ENCODE results near the gene CAMKK2. TPM values are rescaled to one million over a fixed set of nuclear protein-coding genes. Genes with fewer than 3 reads are reported as not detected.

The CAMKK2 gene
- total and polyA plus RNA-seq, 2 of the 4 experiments (the other 2 are of a cell fraction) = 15.2 to 24.7 TPM

DNA sequence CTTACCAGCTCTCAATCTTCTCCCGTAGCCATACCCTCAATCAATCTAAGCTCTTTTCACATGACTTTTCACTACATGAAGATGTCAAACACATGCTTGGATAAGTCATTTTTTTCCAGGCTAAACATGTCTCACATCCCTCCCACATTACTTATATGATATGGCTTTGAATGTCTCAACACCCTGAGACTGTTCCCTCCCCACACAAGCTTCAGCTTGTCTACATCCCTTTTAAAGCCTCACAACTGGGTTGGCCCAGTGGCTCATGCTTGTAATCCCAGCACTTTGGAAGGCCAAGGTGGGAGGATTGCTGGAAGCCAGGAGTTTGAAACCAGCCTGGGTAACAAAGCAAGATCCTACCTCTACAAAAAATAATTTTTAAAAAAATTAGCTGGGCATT is 37.2 kb upstream of the CAMKK2 start:
- Histone ChIP-seq H3K27me3 (ENCODE audit: control insufficient read depth, insufficient read depth, low read length) (no peaks in the 10 kb centered on the region), H4K5ac (ENCODE audit: low read depth, low read length) (no peak overlapping the region), H3K79me1 (ENCODE audit: low read depth in 1 of 2, low read length in 2 of 2) (peaks cover 3 to 10% of the 10 kb centered on the region in 2 experiments; a peak in 2 of 4 replicates), H3K4me3 (ENCODE audit: insufficient read depth, low read depth, low read length) (no peak overlapping the region), H4K20me1 (ENCODE audit: insufficient read depth, low read length) (no peaks in the 10 kb centered on the region), H3K18ac (ENCODE audit: low read depth, low read length) (no peak overlapping the region), H2BK15ac (ENCODE audit: low read depth, low read length) (no peak overlapping the region), H3K9ac (ENCODE audit: low read depth, low read length) (no peak overlapping the region), H4K91ac (ENCODE audit: insufficient read depth, low read depth, low read length) (no peak overlapping the region), H2BK120ac (ENCODE audit: low read depth, low read length) (no peak overlapping the region), H3K4me1 (ENCODE audit: control insufficient read depth, insufficient read depth, low read length) (no peaks in the 10 kb centered on the region), H2AK9ac (replicated peaks; ENCODE audit: low read depth, low read length, poor library complexity) (no peak overlapping the region), H4K8ac (ENCODE audit: low read depth in 2 of 2, low read length in 2 of 2) (no peak overlapping the region), H3K9me1 (ENCODE audit: insufficient read depth, low read length) (no peaks in the 10 kb centered on the region), H3K4ac (ENCODE audit: low read depth, low read length) (no peak overlapping the region), H2AFZ (replicated peaks; ENCODE audit: low read length, poor library complexity) (no peak overlapping the region), H3K23ac (ENCODE audit: low read depth, low read length) (no peak overlapping the region), H2BK20ac (ENCODE audit: low read depth, low read length) (no peak overlapping the region), H3K14ac (replicated peaks; ENCODE audit: low read depth, low read length) (no peak overlapping the region), H3K9me3 (ENCODE audit: control insufficient read depth, insufficient read depth, low read length) (no peaks in the 10 kb centered on the region), H3K56ac (ENCODE audit: extremely low read depth, insufficient read depth, low read length) (no peak overlapping the region), H3K27ac (ENCODE audit: insufficient read depth, low read length) (no peak overlapping the region), H3K4me2 (ENCODE audit: low read depth, low read length) (no peak overlapping the region), H2BK5ac (ENCODE audit: low read depth, low read length, poor library complexity, severe bottlenecking) (no peak overlapping the region), H2AK5ac (ENCODE audit: low read depth, low read length) (no peak overlapping the region), H3K36me3 (ENCODE audit: control insufficient read depth, insufficient read depth, low read length) (peaks cover 33% of the 10 kb centered on the region)
- dilution Hi-C loops (cut with HindIII; ENCODE audit: low sequenced_read_pairs, unreplicated experiment) = no loop called here
- ChIA-PET CTCF (interaction anchor here (0.8 to 1.5 kb wide), 2 partner anchors 68 to 99 kb away, joined by 3 read pairs; no protein-coding TSS in a partner anchor), POLR2A (ENCODE audit: unreplicated experiment) (no interaction called here)
- DNase-seq = no peak
- TF ChIP-seq, protein P1, sequence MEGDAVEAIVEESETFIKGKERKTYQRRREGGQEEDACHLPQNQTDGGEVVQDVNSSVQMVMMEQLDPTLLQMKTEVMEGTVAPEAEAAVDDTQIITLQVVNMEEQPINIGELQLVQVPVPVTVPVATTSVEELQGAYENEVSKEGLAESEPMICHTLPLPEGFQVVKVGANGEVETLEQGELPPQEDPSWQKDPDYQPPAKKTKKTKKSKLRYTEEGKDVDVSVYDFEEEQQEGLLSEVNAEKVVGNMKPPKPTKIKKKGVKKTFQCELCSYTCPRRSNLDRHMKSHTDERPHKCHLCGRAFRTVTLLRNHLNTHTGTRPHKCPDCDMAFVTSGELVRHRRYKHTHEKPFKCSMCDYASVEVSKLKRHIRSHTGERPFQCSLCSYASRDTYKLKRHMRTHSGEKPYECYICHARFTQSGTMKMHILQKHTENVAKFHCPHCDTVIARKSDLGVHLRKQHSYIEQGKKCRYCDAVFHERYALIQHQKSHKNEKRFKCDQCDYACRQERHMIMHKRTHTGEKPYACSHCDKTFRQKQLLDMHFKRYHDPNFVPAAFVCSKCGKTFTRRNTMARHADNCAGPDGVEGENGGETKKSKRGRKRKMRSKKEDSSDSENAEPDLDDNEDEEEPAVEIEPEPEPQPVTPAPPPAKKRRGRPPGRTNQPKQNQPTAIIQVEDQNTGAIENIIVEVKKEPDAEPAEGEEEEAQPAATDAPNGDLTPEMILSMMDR (conservative IDR thresholded peaks at IDR 0.05; ENCODE audit: low read depth, low read length) = no peak
- TF ChIP-seq BHLHE40 (IDR thresholded peaks at IDR 0.05; ENCODE audit: low read depth, low read length) (no peak), FOS (IDR thresholded peaks at IDR 0.05; ENCODE audit: low read depth, low read length) (no peak), RFX5 (IDR thresholded peaks at IDR 0.05; ENCODE audit: low read depth, low read length) (no peak), MXI1 (IDR thresholded peaks at IDR 0.05; ENCODE audit: borderline replicate concordance, low read depth, low read length) (no peak), MAZ (IDR thresholded peaks at IDR 0.05; ENCODE audit: borderline replicate concordance, low read depth, low read length) (no peak), SMC3 (IDR thresholded peaks at IDR 0.05; ENCODE audit: low read depth, low read length) (no peak), POLR2A (IDR thresholded peaks at IDR 0.05; ENCODE audit: low read depth, low read length) (no peak), CHD1 (IDR thresholded peaks at IDR 0.05; ENCODE audit: low read depth, low read length) (no peak), CEBPB (IDR thresholded peaks at IDR 0.05; ENCODE audit: low read depth, low read length) (no peak), RCOR1 (IDR thresholded peaks at IDR 0.05; ENCODE audit: insufficient replicate concordance, low read length) (no peak), MAFK (IDR thresholded peaks at IDR 0.05; ENCODE audit: low read depth, low read length) (no peak), NFE2L2 (IDR thresholded peaks at IDR 0.05; ENCODE audit: low read depth, low read length) (no peak), RAD21 (IDR thresholded peaks at IDR 0.05; ENCODE audit: low read length) (no peak)
- TF ChIP-seq, protein P2, sequence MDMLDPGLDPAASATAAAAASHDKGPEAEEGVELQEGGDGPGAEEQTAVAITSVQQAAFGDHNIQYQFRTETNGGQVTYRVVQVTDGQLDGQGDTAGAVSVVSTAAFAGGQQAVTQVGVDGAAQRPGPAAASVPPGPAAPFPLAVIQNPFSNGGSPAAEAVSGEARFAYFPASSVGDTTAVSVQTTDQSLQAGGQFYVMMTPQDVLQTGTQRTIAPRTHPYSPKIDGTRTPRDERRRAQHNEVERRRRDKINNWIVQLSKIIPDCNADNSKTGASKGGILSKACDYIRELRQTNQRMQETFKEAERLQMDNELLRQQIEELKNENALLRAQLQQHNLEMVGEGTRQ (IDR thresholded peaks at IDR 0.05; ENCODE audit: low read depth, low read length) = no peak
- TF ChIP-seq, protein P3, sequence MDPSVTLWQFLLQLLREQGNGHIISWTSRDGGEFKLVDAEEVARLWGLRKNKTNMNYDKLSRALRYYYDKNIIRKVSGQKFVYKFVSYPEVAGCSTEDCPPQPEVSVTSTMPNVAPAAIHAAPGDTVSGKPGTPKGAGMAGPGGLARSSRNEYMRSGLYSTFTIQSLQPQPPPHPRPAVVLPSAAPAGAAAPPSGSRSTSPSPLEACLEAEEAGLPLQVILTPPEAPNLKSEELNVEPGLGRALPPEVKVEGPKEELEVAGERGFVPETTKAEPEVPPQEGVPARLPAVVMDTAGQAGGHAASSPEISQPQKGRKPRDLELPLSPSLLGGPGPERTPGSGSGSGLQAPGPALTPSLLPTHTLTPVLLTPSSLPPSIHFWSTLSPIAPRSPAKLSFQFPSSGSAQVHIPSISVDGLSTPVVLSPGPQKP (IDR thresholded peaks at IDR 0.05; ENCODE audit: borderline replicate concordance, low read depth, low read length) = no peak
- ATAC-seq (ENCODE audit: low read depth) = no peak
- BruUV-seq (replicated peaks) = no TSS peak
- intact Hi-C loops (cut with micrococcal nuclease) = loop anchor here (1.0 to 5.0 kb wide), 2 partner anchors 69 to 110 kb away; partner anchors contain the start of gene RNF34
- no CpG with 5 or more reads among the region's 1 CpG for WGBS, 2 experiments (ENCODE audit: extremely low coverage in 2 of 2, insufficient read length in 1 of 2)
- in situ Hi-C loops (cut with MboI; ENCODE audit: low sequenced_read_pairs) = no loop called here
